Activated CD8-positive, alpha-beta memory T cell treated with anti-CD3 and anti-CD28 coated beads for 1 hour (primary cell): ENCODE measurements around the gene SLC35A3.
A peak's percentile ranks its signal among the peaks of the same experiment; 100 is the strongest.
"Not testable (repeated sequence)": the region's sequence is repeated elsewhere in the genome, so short reads cannot be mapped to it uniquely, and the experiment has no call there.

Experiments
- DNase-seq, 2 donors: peaks; one replicate each; pipeline ENCODE4 v3.0.0-alpha.2; 2020; ENCODE audit warnings: low read depth in 1 of 2; ENCODE audit errors: extremely low read depth in 1 of 2

The SLC35A3 gene

GRCh38 chr1:99969729-99970621 is at the start of gene SLC35A3:
SLC35A3 (plus strand) TSS chr1:99969996; CDS start chr1:99993555, 23,559 bp downstream.
- peak; percentile 45 to 62 for DNase-seq

GRCh38 chr1:99934801-99935200 is 35.0 kb upstream of the SLC35A3 start:
- DNase-seq: no peak

GRCh38 chr1:99935534-99935933 is 34.3 kb upstream of the SLC35A3 start:
- DNase-seq: no peak

GRCh38 chr1:99936071-99936470 is 33.7 kb upstream of the SLC35A3 start:
- no peak for DNase-seq

GRCh38 chr1:99942723-99943122 is 27.1 kb upstream of the SLC35A3 start:
- no peak for DNase-seq

- no peak for DNase-seq
Measured at GRCh38 chr1:99943223-99943794, 26.5 kb upstream of the SLC35A3 start.

GRCh38 chr1:99944192-99944591 is 25.6 kb upstream of the SLC35A3 start:
- DNase-seq: no peak

- DNase-seq: no peak
Measured at GRCh38 chr1:99945174-99945573, 24.6 kb upstream of the SLC35A3 start.

GRCh38 chr1:99950486-99950885 is 19.3 kb upstream of the SLC35A3 start:
- no peak for DNase-seq

- DNase-seq: no peak
Measured at GRCh38 chr1:99952522-99952921, 17.3 kb upstream of the SLC35A3 start.

GRCh38 chr1:99955375-99955774 is 14.4 kb upstream of the SLC35A3 start:
- DNase-seq: no peak

GRCh38 chr1:99956755-99957154 is 13.0 kb upstream of the SLC35A3 start:
- DNase-seq: no peak

GRCh38 chr1:99957818-99958217 is 12.0 kb upstream of the SLC35A3 start:
- DNase-seq: no peak

GRCh38 chr1:99959189-99959705 is 10.5 kb upstream of the SLC35A3 start:
- DNase-seq: not testable (repeated sequence)

- DNase-seq: not testable (repeated sequence)
Measured at GRCh38 chr1:99960260-99960659, 9.5 kb upstream of the SLC35A3 start.

GRCh38 chr1:99963041-99963795 is 6.6 kb upstream of the SLC35A3 start:
- no peak for DNase-seq

- no peak for DNase-seq
Measured at GRCh38 chr1:99964806-99965205, 5.0 kb upstream of the SLC35A3 start.

- DNase-seq: no peak
Measured at GRCh38 chr1:99965646-99966375, 4.0 kb upstream of the SLC35A3 start.

- DNase-seq: no peak
Measured at GRCh38 chr1:99968214-99968613, 1.6 kb upstream of the SLC35A3 start.

- DNase-seq: no peak
Measured at GRCh38 chr1:99969260-99969728, 502 bp upstream of the SLC35A3 start.
